ENCODE measurements around the gene ASTN2. TPM values are rescaled to one million over a fixed set of nuclear protein-coding genes. Genes with fewer than 3 reads are reported as not detected.
"Not testable (repeated sequence)": the region's sequence is repeated elsewhere in the genome, so short reads cannot be mapped to it uniquely, and the experiment has no call there.

ASTN2 gene
- total and polyA plus RNA-seq, 2 donors (not counting 3 experiments of a cell fraction or from before 2014, with no cell fraction given), result 1.0 to 1.9 TPM

DNA sequence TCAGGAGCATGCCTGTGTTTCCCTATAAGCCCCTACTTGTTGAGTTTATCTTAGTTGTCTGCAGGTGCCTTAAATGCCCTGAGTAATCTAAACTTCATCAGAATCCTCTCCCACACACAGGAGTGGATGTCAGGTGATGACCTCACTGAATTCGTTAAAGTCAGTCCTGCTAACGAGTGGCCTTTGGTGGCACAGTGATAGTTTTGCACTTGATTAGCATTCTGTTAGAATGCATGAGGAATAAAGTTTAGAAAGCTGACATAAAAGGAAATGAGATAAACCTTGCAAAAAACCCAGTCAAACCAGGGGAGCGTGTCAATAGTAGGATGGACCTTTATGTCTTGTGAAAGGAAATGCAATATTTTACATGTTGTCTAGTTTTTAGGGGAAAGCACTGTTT is 723.2 kb downstream of the ASTN2 start:
- CTCF ChIA-PET, result interaction anchor here (1.7 kb wide), 1 partner anchor 45 kb away, joined by 5 read pairs; no protein-coding TSS in a partner anchor
- Histone ChIP-seq H4K20me1 (replicated peaks; ENCODE audit: control insufficient read depth, extremely low read depth, insufficient read depth, low read length) (peaks cover 2% of the 10 kb centered on the region), H3K4me3 (replicated peaks in 1 of 3; ENCODE audit: insufficient read depth in 1 of 3, low read depth in 1 of 3, low read length in 3 of 3) (no peak overlapping the region), H3K9me3 (replicated peaks; ENCODE audit: control insufficient read depth, insufficient read depth, low read length) (no peaks in the 10 kb centered on the region), H3K27ac (ENCODE audit: insufficient read depth, low read depth, low read length) (no peak overlapping the region), H3K9ac (replicated peaks; ENCODE audit: extremely low read depth, insufficient read depth, low read length) (no peak overlapping the region), H3K79me2 (ENCODE audit: control insufficient read depth, insufficient read depth, low read length) (peaks cover 64% of the 10 kb centered on the region), H3K4me2 (ENCODE audit: insufficient read depth, low read length) (no peak overlapping the region), H3K4me1 (ENCODE audit: control insufficient read depth, extremely low read depth, insufficient read depth, low read length) (peaks cover 11% of the 10 kb centered on the region), H2AFZ (ENCODE audit: low read depth, low read length) (no peak overlapping the region), H3K27me3 (ENCODE audit: control insufficient read depth in 2 of 2, insufficient read depth in 2 of 2, low read length in 2 of 2) (no peaks in the 10 kb centered on the region), H3K36me3 (ENCODE audit: control insufficient read depth in 2 of 2, extremely low read depth in 1 of 2, insufficient read depth in 2 of 2, low read length in 2 of 2) (no peaks in the 10 kb centered on the region), H3K9me1 (replicated peaks; ENCODE audit: control insufficient read depth, extremely low read depth, insufficient read depth, low read length) (peaks cover 4% of the 10 kb centered on the region)
- POLR2A ChIA-PET, result no interaction called here
- FAIRE-seq (no peak), DNase-seq (ENCODE audit: low read depth, low spot score) (no peak)
- BruUV-seq (replicated peaks), result no TSS peak
- intact Hi-C loops (cut with micrococcal nuclease) (no loop called here), dilution Hi-C loops (cut with MboI; ENCODE audit: extremely low pct_ligation_motif_present, low sequenced_read_pairs) (no loop called here)
- TF ChIP-seq FOS (IDR thresholded peaks at IDR 0.05; ENCODE audit: borderline replicate concordance, insufficient read depth, low read length) (no peak), GATA2 (IDR thresholded peaks at IDR 0.05; ENCODE audit: insufficient read depth, insufficient read length, low read depth, low read length) (no peak), POLR2AphosphoS5 (IDR thresholded peaks at IDR 0.05; ENCODE audit: insufficient read depth, low read depth, low read length) (no peak), MYC (IDR thresholded peaks at IDR 0.05; ENCODE audit: low read depth, low read length) (no peak), MAX (IDR thresholded peaks at IDR 0.05; ENCODE audit: insufficient read depth, insufficient read length) (no peak), JUN (IDR thresholded peaks at IDR 0.05; ENCODE audit: borderline replicate concordance, insufficient read depth, insufficient read length, low read depth) (no peak), EZH2 (IDR thresholded peaks at IDR 0.05; ENCODE audit: borderline replicate concordance, low read depth, low read length, severe bottlenecking) (no peak), POLR2A (IDR thresholded peaks at IDR 0.05; ENCODE audit: low read depth, low read length) (no peak)
- TF ChIP-seq, protein P1, sequence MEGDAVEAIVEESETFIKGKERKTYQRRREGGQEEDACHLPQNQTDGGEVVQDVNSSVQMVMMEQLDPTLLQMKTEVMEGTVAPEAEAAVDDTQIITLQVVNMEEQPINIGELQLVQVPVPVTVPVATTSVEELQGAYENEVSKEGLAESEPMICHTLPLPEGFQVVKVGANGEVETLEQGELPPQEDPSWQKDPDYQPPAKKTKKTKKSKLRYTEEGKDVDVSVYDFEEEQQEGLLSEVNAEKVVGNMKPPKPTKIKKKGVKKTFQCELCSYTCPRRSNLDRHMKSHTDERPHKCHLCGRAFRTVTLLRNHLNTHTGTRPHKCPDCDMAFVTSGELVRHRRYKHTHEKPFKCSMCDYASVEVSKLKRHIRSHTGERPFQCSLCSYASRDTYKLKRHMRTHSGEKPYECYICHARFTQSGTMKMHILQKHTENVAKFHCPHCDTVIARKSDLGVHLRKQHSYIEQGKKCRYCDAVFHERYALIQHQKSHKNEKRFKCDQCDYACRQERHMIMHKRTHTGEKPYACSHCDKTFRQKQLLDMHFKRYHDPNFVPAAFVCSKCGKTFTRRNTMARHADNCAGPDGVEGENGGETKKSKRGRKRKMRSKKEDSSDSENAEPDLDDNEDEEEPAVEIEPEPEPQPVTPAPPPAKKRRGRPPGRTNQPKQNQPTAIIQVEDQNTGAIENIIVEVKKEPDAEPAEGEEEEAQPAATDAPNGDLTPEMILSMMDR (IDR thresholded peaks at IDR 0.05; ENCODE audit: extremely low read depth in 1 of 2, insufficient read depth in 1 of 2, low read depth in 1 of 2, low read length in 2 of 2), result no peak

GRCh38 chr9:116690805-116691204 is 724.1 kb downstream of the ASTN2 start:
- H3K36me3 ChIP-seq (ENCODE audit: control insufficient read depth in 2 of 2, extremely low read depth in 1 of 2, insufficient read depth in 2 of 2, low read length in 2 of 2); H3K9ac ChIP-seq (replicated peaks; ENCODE audit: extremely low read depth, insufficient read depth, low read length); H4K20me1 ChIP-seq (replicated peaks; ENCODE audit: control insufficient read depth, extremely low read depth, insufficient read depth, low read length); intact Hi-C loops (cut with micrococcal nuclease); FAIRE-seq; H3K9me1 ChIP-seq (replicated peaks; ENCODE audit: control insufficient read depth, extremely low read depth, insufficient read depth, low read length); DNase-seq (ENCODE audit: low read depth, low spot score); H3K27me3 ChIP-seq (ENCODE audit: control insufficient read depth in 2 of 2, insufficient read depth in 2 of 2, low read length in 2 of 2); H3K4me3 ChIP-seq (replicated peaks in 1 of 3; ENCODE audit: insufficient read depth in 1 of 3, low read depth in 1 of 3, low read length in 3 of 3); H3K27ac ChIP-seq (ENCODE audit: insufficient read depth, low read depth, low read length); H3K9me3 ChIP-seq (replicated peaks; ENCODE audit: control insufficient read depth, insufficient read depth, low read length); dilution Hi-C loops (cut with MboI; ENCODE audit: extremely low pct_ligation_motif_present, low sequenced_read_pairs); H3K4me2 ChIP-seq (ENCODE audit: insufficient read depth, low read length); POLR2A ChIA-PET; H2AFZ ChIP-seq (ENCODE audit: low read depth, low read length); BruUV-seq (replicated peaks): not testable (repeated sequence)
- H3K4me1 ChIP-seq (ENCODE audit: control insufficient read depth, extremely low read depth, insufficient read depth, low read length), result peaks cover 11% of the 10 kb centered on the region
- CTCF ChIA-PET, result interaction anchor here (1.7 kb wide), 1 partner anchor 46 kb away, joined by 5 read pairs; no protein-coding TSS in a partner anchor
- peaks cover 59% of the 10 kb centered on the region for H3K79me2 ChIP-seq (ENCODE audit: control insufficient read depth, insufficient read depth, low read length)

Measured in endothelial cell of umbilical vein (primary cell).